Measurements from ENCODE around the gene RALBP1. TPM values are rescaled to one million over a fixed set of nuclear protein-coding genes. Genes with fewer than 3 reads are reported as not detected.
A peak's percentile ranks its signal among the peaks of the same experiment; 100 is the strongest.

RALBP1 gene
- total RNA-seq, 2 donors from 2014 or later = 22.1 to 29.6 TPM

GRCh38 chr18:9562584-9562983 is 87.3 kb downstream of the RALBP1 start:
- no peaks in the 10 kb centered on the region for H3K9me3 ChIP-seq
- peaks cover 0 to 23% of the 10 kb centered on the region in 2 donors for H3K36me3 ChIP-seq (replicated peaks in 1 of 2; ENCODE audit: insufficient read depth in 1 of 2, low read depth in 2 of 2)
- H3K27me3 ChIP-seq = no peaks in the 10 kb centered on the region
- ATAC-seq = no peak
- no peak overlapping the region for H3K27ac ChIP-seq
- intact Hi-C loops (cut with DNase I) = no loop called here
- H3K4me3 ChIP-seq = no peak overlapping the region
- WGBS, 2 donors = 83 to 89% methylated on average over 4 of the region's 4 CpGs
- no peaks in the 10 kb centered on the region for H3K4me1 ChIP-seq
- TF ChIP-seq CTCF (IDR thresholded peaks at IDR 0.05) = no peak
- no peak for TF ChIP-seq POLR2A (IDR thresholded peaks at IDR 0.05)
- no peak for DNase-seq

GRCh38 chr18:9563331-9563730 is 88.0 kb downstream of the RALBP1 start:
- WGBS, 2 donors = 80 to 89% methylated on average over 4 of the region's 4 CpGs
- no peak for ATAC-seq
- intact Hi-C loops (cut with DNase I) = no loop called here

GRCh38 chr18:9565407-9565806 is 90.1 kb downstream of the RALBP1 start:
- Histone ChIP-seq H3K4me3 (no peak overlapping the region), H3K27me3 (no peaks in the 10 kb centered on the region), H3K9me3 (no peaks in the 10 kb centered on the region), H3K36me3 (replicated peaks in 1 of 2; ENCODE audit: insufficient read depth in 1 of 2, low read depth in 2 of 2) (peaks cover 0 to 16% of the 10 kb centered on the region in 2 donors), H3K27ac (no peak overlapping the region), H3K4me1 (no peaks in the 10 kb centered on the region)
- WGBS, 2 donors = 78 to 89% methylated on average over 2 of the region's 2 CpGs
- DNase-seq = no peak
- TF ChIP-seq CTCF (IDR thresholded peaks at IDR 0.05) (no peak), POLR2A (IDR thresholded peaks at IDR 0.05) (no peak)
- intact Hi-C loops (cut with DNase I) = no loop called here
- ATAC-seq = no peak

More at GRCh38 chr18:9563331-9563730, 88.0 kb downstream of the RALBP1 start:
- no peaks in the 10 kb centered on the region for H3K9me3 ChIP-seq
- H3K27ac ChIP-seq = no peak overlapping the region
- H3K27me3 ChIP-seq = no peaks in the 10 kb centered on the region
- TF ChIP-seq POLR2A (IDR thresholded peaks at IDR 0.05) = no peak
- H3K4me3 ChIP-seq = no peak overlapping the region
- peak in 1 of 4 donors; percentile 28 for DNase-seq
- no peaks in the 10 kb centered on the region for H3K4me1 ChIP-seq
- H3K36me3 ChIP-seq (replicated peaks in 1 of 2; ENCODE audit: insufficient read depth in 1 of 2, low read depth in 2 of 2) = peaks cover 0 to 18% of the 10 kb centered on the region in 2 donors

- H3K27ac ChIP-seq = no peak overlapping the region
- no peak overlapping the region for H3K4me3 ChIP-seq
- no peaks in the 10 kb centered on the region for H3K4me1 ChIP-seq
- no peak for DNase-seq
- peaks cover 0 to 5% of the 10 kb centered on the region in 2 donors for H3K36me3 ChIP-seq (replicated peaks in 1 of 2; ENCODE audit: insufficient read depth in 1 of 2, low read depth in 2 of 2)
- TF ChIP-seq CTCF (IDR thresholded peaks at IDR 0.05) = no peak
- TF ChIP-seq POLR2A (IDR thresholded peaks at IDR 0.05) = no peak
- no peak for ATAC-seq
- no peaks in the 10 kb centered on the region for H3K27me3 ChIP-seq
- intact Hi-C loops (cut with DNase I) = no loop called here
- H3K9me3 ChIP-seq = no peaks in the 10 kb centered on the region
Observed at GRCh38 chr18:9568186-9568585, 92.9 kb downstream of the RALBP1 start.

- WGBS, 2 donors = 83 to 90% methylated on average over 8 of the region's 8 CpGs
- Histone ChIP-seq H3K9me3 (no peaks in the 10 kb centered on the region), H3K4me3 (no peak overlapping the region), H3K27me3 (no peaks in the 10 kb centered on the region), H3K36me3 (replicated peaks in 1 of 2; ENCODE audit: insufficient read depth in 1 of 2, low read depth in 2 of 2) (peaks cover 0 to 5% of the 10 kb centered on the region in 2 donors), H3K4me1 (no peaks in the 10 kb centered on the region), H3K27ac (no peak overlapping the region)
- TF ChIP-seq POLR2A (IDR thresholded peaks at IDR 0.05) = no peak
- TF ChIP-seq CTCF (IDR thresholded peaks at IDR 0.05) = no peak
- intact Hi-C loops (cut with DNase I) = no loop called here
- ATAC-seq (no peak), DNase-seq (no peak)
Observed at GRCh38 chr18:9569178-9569577, 93.9 kb downstream of the RALBP1 start.

Measured in body of pancreas (tissue), 4 donors.